H1 (cell line): ENCODE measurements around the gene STYXL1. TPM values are rescaled to one million over a fixed set of nuclear protein-coding genes. Genes with fewer than 3 reads are reported as not detected.

Source experiments
- CTCF ChIA-PET: fragments of 300-600 bp; sonication (Branson Sonifier 250); formaldehyde crosslinking; loops from one replicate; lab custom pipeline; 2021; ENCODE audit not compliant: partially characterized antibody; lab: Charles Lee
- POLR2A ChIA-PET: fragments of 300-600 bp; sonication (Branson Sonifier 250); formaldehyde crosslinking; loops from one replicate; lab custom pipeline; 2021; ENCODE audit warnings: inconsistent platforms; ENCODE audit not compliant: partially characterized antibody; lab: Charles Lee
- DNase-seq, 2 experiments: peaks; one replicate each; pipeline versions ENCODE4 v3.0.0 to v3.0.0-alpha.2; 2010 to 2022; ENCODE audit warnings: low spot score in 2 of 2, low read depth in 1 of 2, mixed read lengths in 1 of 2
- FAIRE-seq: peaks from 2 replicates; lab custom pipeline; 2011; peaks lifted over from hg19 to GRCh38; lab: Jason Lieb, UNC
- H2AFZ ChIP-seq: 2 replicates; pipeline ENCODE4 v1.8.1; 2012; ENCODE audit warnings: low read length, inconsistent platforms
- H2AK5ac ChIP-seq: 2 replicates; pipeline ENCODE4 v1.6.1; 2013; ENCODE audit warnings: low read depth, low read length
- H2BK120ac ChIP-seq: replicated peaks from 2 replicates; pipeline ENCODE3; 2013; ENCODE audit warnings: low read depth, low read length, inconsistent platforms
- H2BK12ac ChIP-seq: 2 replicates; pipeline ENCODE4 v1.6.1; 2013; ENCODE audit warnings: low read depth, low read length
- H2BK15ac ChIP-seq: 2 replicates; pipeline ENCODE4 v1.6.1; 2013; ENCODE audit warnings: low read length
- H2BK20ac ChIP-seq: 2 replicates; pipeline ENCODE4 v1.6.1; 2013; ENCODE audit warnings: low read length
- H2BK5ac ChIP-seq: 2 replicates; pipeline ENCODE4 v1.6.1; 2013; ENCODE audit warnings: low read depth, low read length
- H3K14ac ChIP-seq: 2 replicates; pipeline ENCODE4 v1.6.1; 2013; ENCODE audit warnings: inconsistent platforms; ENCODE audit not compliant: insufficient read length
- H3K18ac ChIP-seq: 2 replicates; pipeline ENCODE4 v1.6.1; 2013; ENCODE audit warnings: low read length; ENCODE audit errors: extremely low read depth
- H3K23ac ChIP-seq: 2 replicates; pipeline ENCODE4 v1.6.1; 2013; ENCODE audit warnings: inconsistent platforms; ENCODE audit not compliant: insufficient read length
- H3K23me2 ChIP-seq: 2 replicates; pipeline ENCODE4 v1.6.1; 2013; ENCODE audit warnings: low read depth, low read length
- H3K27ac ChIP-seq: 2 replicates; pipeline ENCODE4 v1.6.1; 2011; ENCODE audit warnings: low read depth, low read length, inconsistent platforms
- H3K27me3 ChIP-seq, 4 experiments: replicated peaks in 1 of 4; 1 replicate in 1 of 4; 2 replicates in 3 of 4; pipeline versions ENCODE4 v1.6.1 to v1.8.1; 2011 to 2013; ENCODE audit warnings: low read length in 3 of 4, mild to moderate bottlenecking in 3 of 4, inconsistent platforms in 2 of 4, mixed read lengths in 2 of 4, moderate library complexity in 1 of 4; ENCODE audit not compliant: control insufficient read depth in 3 of 4, insufficient read depth in 3 of 4; ENCODE audit errors: extremely low read depth in 1 of 4
- H3K36me3 ChIP-seq, 4 experiments: 2 replicates each; pipeline versions ENCODE4 v1.6.1 to v1.8.1; 2011 to 2013; ENCODE audit warnings: mild to moderate bottlenecking in 4 of 4, low read length in 3 of 4, moderate library complexity in 2 of 4, control low read depth in 1 of 4, inconsistent platforms in 1 of 4; ENCODE audit not compliant: insufficient read depth in 4 of 4, control insufficient read depth in 2 of 4
- H3K4ac ChIP-seq: replicated peaks from 2 replicates; pipeline ENCODE3; 2013; ENCODE audit warnings: low read length, low read depth, mixed read lengths, inconsistent platforms; ENCODE audit not compliant: insufficient read length
- H3K4me1 ChIP-seq, 4 experiments: replicated peaks in 1 of 4; 1 replicate in 1 of 4; 2 replicates in 3 of 4; pipeline versions ENCODE4 v1.6.1 to v1.8.1; 2011 to 2013; ENCODE audit warnings: low read length in 3 of 4, inconsistent platforms in 2 of 4, mixed read lengths in 1 of 4; ENCODE audit not compliant: insufficient read depth in 4 of 4, control insufficient read depth in 3 of 4
- H3K4me2 ChIP-seq, 2 experiments: 2 replicates each; pipeline versions ENCODE4 v1.6.1 to v1.8.1; 2011 to 2013; ENCODE audit warnings: low read depth in 2 of 2, low read length in 2 of 2, control low read depth in 1 of 2, inconsistent platforms in 1 of 2, mild to moderate bottlenecking in 1 of 2; ENCODE audit not compliant: insufficient read depth in 1 of 2
- H3K4me3 ChIP-seq, 4 experiments: fragments of 200-600, 300-600 bp in 1 of 4; sonication (generic), shearing (Covaris generic), sonication (Bioruptor Twin) in 1 of 4; 2 replicates each; pipeline versions ENCODE4 v1.5.1 to v1.8.1; 2011 to 2016; ENCODE audit warnings: low read length in 4 of 4, low read depth in 3 of 4, control low read depth in 2 of 4, inconsistent platforms in 2 of 4, mild to moderate bottlenecking in 2 of 4, mixed read lengths in 1 of 4, moderate library complexity in 1 of 4; ENCODE audit not compliant: insufficient read depth in 2 of 4; ENCODE audit errors: extremely low read depth in 1 of 4
- H3K56ac ChIP-seq: replicated peaks from 2 replicates; pipeline ENCODE3; 2013; ENCODE audit warnings: low read depth, mild to moderate bottlenecking, mixed read lengths, low read length, inconsistent platforms; ENCODE audit not compliant: insufficient read length
- H3K79me1 ChIP-seq: 2 replicates; pipeline ENCODE4 v1.6.1; 2013; ENCODE audit warnings: low read depth, low read length, control low read depth
- H3K79me2 ChIP-seq, 2 experiments: 2 replicates each; pipeline versions ENCODE4 v1.6.1 to v1.8.1; 2012 to 2013; ENCODE audit warnings: low read length in 2 of 2, mild to moderate bottlenecking in 2 of 2, inconsistent platforms in 1 of 2; ENCODE audit not compliant: insufficient read depth in 2 of 2, control insufficient read depth in 1 of 2
- H3K9ac ChIP-seq, 4 experiments: replicated peaks in 1 of 4; 1 replicate in 1 of 4; 2 replicates in 3 of 4; pipeline versions ENCODE4 v1.6.1 to v1.8.1; 2011 to 2013; ENCODE audit warnings: low read depth in 3 of 4, low read length in 3 of 4, control low read depth in 2 of 4, mild to moderate bottlenecking in 2 of 4, moderate library complexity in 2 of 4, inconsistent platforms in 1 of 4; ENCODE audit errors: extremely low read depth in 1 of 4
- H3K9me3 ChIP-seq, 2 experiments: 2 replicates each; pipeline versions ENCODE4 v1.6.1 to v1.8.1; 2012 to 2013; ENCODE audit warnings: mild to moderate bottlenecking in 2 of 2, moderate library complexity in 2 of 2, control low read depth in 1 of 2, inconsistent platforms in 1 of 2, low read depth in 1 of 2, low read length in 1 of 2, mixed read lengths in 1 of 2; ENCODE audit not compliant: insufficient read depth in 2 of 2
- H4K20me1 ChIP-seq, 2 experiments: replicated peaks in 1 of 2; 2 replicates each; pipeline versions ENCODE3 to v1.8.1; 2011 to 2013; ENCODE audit warnings: inconsistent platforms in 2 of 2, low read length in 2 of 2, mild to moderate bottlenecking in 1 of 2; ENCODE audit not compliant: insufficient read depth in 2 of 2, control insufficient read depth in 1 of 2
- H4K5ac ChIP-seq: 2 replicates; pipeline ENCODE4 v1.6.1; 2013; ENCODE audit warnings: low read length, low read depth, mixed read lengths, inconsistent platforms; ENCODE audit not compliant: insufficient read length
- H4K8ac ChIP-seq: 2 replicates; pipeline ENCODE4 v1.8.0; 2013; ENCODE audit warnings: mild to moderate bottlenecking, moderate library complexity, low read length, inconsistent platforms; ENCODE audit not compliant: insufficient read depth; ENCODE audit errors: extremely low read depth
- H4K91ac ChIP-seq: replicated peaks from 2 replicates; pipeline ENCODE3; 2013; ENCODE audit warnings: low read length, mixed read lengths, inconsistent platforms; ENCODE audit not compliant: insufficient read length
- CBX5 ChIP-seq: fragments of 300-800, 300-1000 bp; sonication (generic); IDR thresholded peaks from 2 replicates; pipeline ENCODE4 v1.7.1; 2016; ENCODE audit warnings: antibody characterized with exemption, low read length, low read depth
- EZH2 ChIP-seq: fragments of 200-600 bp; sonication (generic); IDR thresholded peaks from 2 replicates; pipeline ENCODE4 v1.7.1; 2012; ENCODE audit warnings: low read depth, mild to moderate bottlenecking, moderate library complexity, low read length, inconsistent platforms; ENCODE audit not compliant: severe bottlenecking
- MAFK ChIP-seq: IDR thresholded peaks from 2 replicates; pipeline ENCODE4 v1.6.1; 2012; ENCODE audit warnings: low read depth, mild to moderate bottlenecking, improper control_type of control experiment, low read length
- WGBS, 2 experiments: shearing (Covaris generic) in 1 of 2; methylation state at CpG; one replicate each; pipeline versions ENCODE4 v1.1.6 to v1.1.7; 2013 to 2015; ENCODE audit warnings: low lambda C conversion rate in 2 of 2, mixed read lengths in 2 of 2, inconsistent platforms in 1 of 2, low coverage in 1 of 2, missing lambda C conversion rate in 1 of 2; ENCODE audit not compliant: insufficient replicate concordance in 2 of 2, insufficient coverage in 1 of 2, insufficient read length in 1 of 2; ENCODE audit errors: extremely low coverage in 1 of 2, missing lambda C conversion rate in 1 of 2; 5-methylcytosine and 5-hydroxymethylcytosine counted together
- polyA plus RNA-seq, 7 experiments: library from polyadenylated mRNA; depleted of rRNA in 3 of 7; stranded (reverse) in 5 of 7; unstranded in 2 of 7; fragments of >200 nt in 5 of 7; fragments of 200-250 nt in 2 of 7; gene quantifications; 1 replicate in 5 of 7; 2 replicates in 1 of 7; 4 replicates in 1 of 7; pipeline versions ENCODE4 v1.2.1 to v1.2.3, GENCODE V29; 2011 to 2013; ENCODE audit warnings: missing spikeins in 2 of 7, mixed read lengths in 2 of 7
- total RNA-seq: library from RNA; stranded (reverse); fragmentation: NEBNext Ultra II Directional; extraction: Animal tissue kit (Norgen Biotek cat#: 25700); gene quantifications from 2 replicates; pipeline ENCODE4 v1.2.1, GENCODE V29; 2021
- TF ChIP-seq, protein P1 (sequence below): IDR thresholded peaks from 2 replicates; pipeline ENCODE4 v1.6.1; 2011; ENCODE audit warnings: low read depth, mild to moderate bottlenecking, low read length; ENCODE audit not compliant: insufficient read depth

The STYXL1 gene
- total and polyA plus RNA-seq, 2 of the 8 experiments (the other 6 are each of a cell fraction or from before 2014, with no cell fraction given) = 32.3 to 53.9 TPM

DNA sequence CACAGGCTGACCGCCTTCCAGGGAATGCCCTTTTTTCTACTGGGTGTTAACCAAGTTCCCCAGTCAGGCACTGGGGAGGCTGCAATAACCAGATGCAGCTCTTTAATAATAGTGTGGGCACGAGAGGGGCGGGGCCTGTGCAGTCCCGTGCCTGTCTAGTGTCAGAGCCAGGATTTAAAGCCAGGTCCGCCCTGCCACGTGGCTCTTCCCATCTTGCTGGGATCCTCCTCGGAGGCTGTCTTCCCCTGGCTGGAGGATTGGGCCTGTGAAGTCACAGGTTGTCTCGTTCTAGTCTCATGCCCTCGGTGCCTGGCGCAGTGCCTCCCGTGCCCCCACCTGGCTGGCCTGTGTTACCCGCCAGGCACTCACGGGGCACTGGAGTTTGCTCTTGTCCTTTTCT lies 78.6 kb downstream of the STYXL1 start:
- H2BK15ac ChIP-seq = no peak overlapping the region
- no peak overlapping the region for H2AK5ac ChIP-seq
- no peak for DNase-seq
- no peak overlapping the region for H3K4ac ChIP-seq
- POLR2A ChIA-PET = interaction anchor here (1.2 kb wide), 1 partner anchor 97 kb away, joined by 3 read pairs; no protein-coding TSS in a partner anchor
- H2BK20ac ChIP-seq = no peak overlapping the region
- no peak overlapping the region for H3K23ac ChIP-seq
- no peaks in the 10 kb centered on the region for H3K79me2 ChIP-seq
- peaks cover 0 to 19% of the 10 kb centered on the region in 2 experiments for H4K20me1 ChIP-seq
- FAIRE-seq = no peak
- H3K36me3 ChIP-seq = peaks cover 4 to 17% (median 7%) of the 10 kb centered on the region in 4 experiments; a peak in 5 of 8 replicates
- no peak overlapping the region for H3K9ac ChIP-seq
- no peak overlapping the region for H4K91ac ChIP-seq
- H3K79me1 ChIP-seq = peaks cover 7% of the 10 kb centered on the region
- WGBS, 2 experiments = 96% methylated on average over 13 of the region's 13 CpGs; no CpG with 5 or more reads in 1 of the 2 experiments
- no peak overlapping the region for H3K4me2 ChIP-seq
- H3K18ac ChIP-seq = no peak overlapping the region
- H3K4me1 ChIP-seq = 0 out of 7 replicates have a peak, but pooled peaks cover 0 to 2% (median 0%) of the 10 kb centered on the region in 4 experiments
- H2BK5ac ChIP-seq = no peak overlapping the region
- no peak overlapping the region for H3K4me3 ChIP-seq
- no peaks in the 10 kb centered on the region for H3K27me3 ChIP-seq
- H4K5ac ChIP-seq = no peak overlapping the region
- no peaks in the 10 kb centered on the region for H3K23me2 ChIP-seq
- no peak overlapping the region for H3K27ac ChIP-seq
- no peaks in the 10 kb centered on the region for H3K9me3 ChIP-seq
- no peak overlapping the region for H2AFZ ChIP-seq
- H3K14ac ChIP-seq = no peak overlapping the region
- CTCF ChIA-PET = interaction anchor here (1.7 to 4.5 kb wide), 2 partner anchors 36 to 103 kb away, joined by 6 to 17 read pairs; no protein-coding TSS in a partner anchor
- no peak overlapping the region for H4K8ac ChIP-seq
- H3K56ac ChIP-seq = no peak overlapping the region
- TF ChIP-seq, protein P1, sequence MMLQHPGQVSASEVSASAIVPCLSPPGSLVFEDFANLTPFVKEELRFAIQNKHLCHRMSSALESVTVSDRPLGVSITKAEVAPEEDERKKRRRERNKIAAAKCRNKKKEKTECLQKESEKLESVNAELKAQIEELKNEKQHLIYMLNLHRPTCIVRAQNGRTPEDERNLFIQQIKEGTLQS = no peak
- TF ChIP-seq EZH2 (no peak), CBX5 (no peak), MAFK (no peak)
- H2BK120ac ChIP-seq = no peak overlapping the region
- H2BK12ac ChIP-seq = no peak overlapping the region
